Keratinocyte (primary cell): ENCODE data around the gene FRYL. TPM values are rescaled to one million over a fixed set of nuclear protein-coding genes. Genes with fewer than 3 reads are reported as not detected.

Experiments
- DNase-seq: peaks from one replicate; pipeline ENCODE4 v3.0.0-alpha.2; 2011; ENCODE audit warnings: low read depth, missing footprints, low spot score
- FAIRE-seq: peaks from 2 replicates; lab custom pipeline; 2011; peaks lifted over from hg19 to GRCh38; lab: Jason Lieb, UNC
- H2AFZ ChIP-seq: 2 replicates; pipeline ENCODE4 v1.6.0; 2012; ENCODE audit warnings: low read length, control low read depth, inconsistent platforms; ENCODE audit not compliant: control insufficient read depth
- H3K27ac ChIP-seq: 2 replicates; pipeline ENCODE4 v1.5.1; 2011; ENCODE audit warnings: low read length; ENCODE audit not compliant: control insufficient read depth, insufficient read depth
- H3K27me3 ChIP-seq: 3 replicates; pipeline ENCODE4 v1.6.0; 2011; ENCODE audit warnings: low read length; ENCODE audit not compliant: control insufficient read depth, insufficient read depth; ENCODE audit errors: extremely low read depth
- H3K36me3 ChIP-seq, 2 experiments: 2 replicates in 1 of 2; 3 replicates in 1 of 2; pipeline ENCODE4 v1.5.1; 2011; ENCODE audit warnings: low read length in 2 of 2, mild to moderate bottlenecking in 1 of 2; ENCODE audit not compliant: control insufficient read depth in 2 of 2, insufficient read depth in 2 of 2; ENCODE audit errors: extremely low read depth in 1 of 2
- H3K4me1 ChIP-seq: 3 replicates; pipeline ENCODE4 v1.5.1; 2011; ENCODE audit warnings: low read length; ENCODE audit not compliant: control insufficient read depth, insufficient read depth; ENCODE audit errors: extremely low read depth
- H3K4me2 ChIP-seq: 3 replicates; pipeline ENCODE4 v1.6.0; 2011; ENCODE audit warnings: low read depth, low read length; ENCODE audit not compliant: control insufficient read depth, insufficient read depth; ENCODE audit errors: extremely low read depth
- H3K4me3 ChIP-seq, 3 experiments: fragments of 200-600 bp in 1 of 3; sonication (generic) in 1 of 3; 2 replicates in 2 of 3; 3 replicates in 1 of 3; pipeline ENCODE4 v1.5.1; 2011 to 2016; ENCODE audit warnings: low read length in 3 of 3, mild to moderate bottlenecking in 3 of 3, control low read depth in 2 of 3, inconsistent platforms in 1 of 3, low read depth in 1 of 3, mixed read lengths in 1 of 3, mixed run types in 1 of 3, moderate library complexity in 1 of 3; ENCODE audit not compliant: control insufficient read depth in 2 of 3, insufficient read depth in 2 of 3; ENCODE audit errors: extremely low read depth in 1 of 3
- H3K79me2 ChIP-seq: 2 replicates; pipeline ENCODE4 v1.6.0; 2012; ENCODE audit warnings: low read length; ENCODE audit not compliant: control insufficient read depth, insufficient read depth
- H3K9ac ChIP-seq: 3 replicates; pipeline ENCODE4 v1.6.0; 2011; ENCODE audit warnings: low read length; ENCODE audit not compliant: control insufficient read depth, insufficient read depth; ENCODE audit errors: extremely low read depth
- H3K9me1 ChIP-seq: 3 replicates; pipeline ENCODE4 v1.6.0; 2011; ENCODE audit warnings: low read length; ENCODE audit not compliant: control insufficient read depth, insufficient read depth; ENCODE audit errors: extremely low read depth
- H3K9me3 ChIP-seq: 2 replicates; pipeline ENCODE4 v1.5.1; 2012; ENCODE audit warnings: low read depth, low read length; ENCODE audit not compliant: control insufficient read depth
- H4K20me1 ChIP-seq: 3 replicates; pipeline ENCODE4 v1.6.0; 2011; ENCODE audit warnings: low read length; ENCODE audit not compliant: control insufficient read depth, insufficient read depth; ENCODE audit errors: extremely low read depth
- EZH2 ChIP-seq: IDR thresholded peaks from one replicate; pipeline ENCODE4 v1.6.1; 2012; ENCODE audit warnings: inconsistent platforms, mild to moderate bottlenecking, low read length, moderate library complexity
- dilution Hi-C: fragments of 300-500 bp; cut with MboI; formaldehyde crosslinking; loops from one replicate; pipeline ENCODE4 v1.7.0; 2020; ENCODE audit warnings: low sequenced_read_pairs; ENCODE audit not compliant: extremely low pct_ligation_motif_present
- polyA plus RNA-seq, 5 experiments: library from polyadenylated mRNA; depleted of rRNA in 3 of 5; stranded (reverse) in 3 of 5; stranded (forward) in 1 of 5; unstranded in 1 of 5; fragments of >200 nt; gene quantifications; 1 replicate in 1 of 5; 2 replicates in 3 of 5; 3 replicates in 1 of 5; pipeline versions ENCODE4 v1.2.1 to v1.2.3, GENCODE V29; 2011 to 2012; ENCODE audit warnings: missing spikeins in 2 of 5, low read depth in 1 of 5, low replicate concordance in 1 of 5
- TF ChIP-seq, protein P1 (sequence below), 3 experiments: IDR thresholded peaks in 1 of 3; conservative IDR thresholded peaks in 1 of 3; optimal IDR thresholded peaks in 1 of 3; 2 replicates in 2 of 3; 3 replicates in 1 of 3; pipeline versions ENCODE3 to v1.5.1; 2011; ENCODE audit warnings: low read length in 3 of 3, mild to moderate bottlenecking in 3 of 3, moderate library complexity in 2 of 3, control low read depth in 1 of 3, inconsistent platforms in 1 of 3; ENCODE audit not compliant: insufficient read depth in 2 of 3; ENCODE audit errors: extremely low read depth in 1 of 3

FRYL gene
- polyA plus RNA-seq, 1 donor (not counting 4 experiments of a cell fraction or from before 2014, with no cell fraction given): 40.4 TPM

DNA sequence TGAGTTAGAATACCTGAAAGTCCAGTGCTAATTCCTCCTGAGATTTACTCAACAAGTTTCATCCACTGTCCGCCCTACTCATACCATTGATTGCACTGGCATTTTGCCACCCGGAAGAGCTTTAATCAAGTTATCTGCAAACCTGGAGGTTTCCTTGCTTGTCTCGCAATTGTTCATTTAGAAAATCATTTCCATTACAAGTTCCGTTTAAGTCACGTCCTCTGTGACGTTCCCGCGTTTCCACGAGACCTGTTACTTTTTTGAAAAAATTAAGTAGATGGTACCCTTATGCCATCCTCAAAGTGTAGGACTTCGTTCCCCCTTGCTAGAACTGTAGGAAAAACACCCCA, 761 bp upstream of the FRYL start:
- Histone ChIP-seq H3K4me2 (peak overlapping the region; percentile 89), H3K27me3 (no peaks in the 10 kb centered on the region), H3K9me1 (no peaks in the 10 kb centered on the region), H3K4me3 (peak overlapping the region; percentile 55 to 80 (median 77)), H4K20me1 (peaks cover 2% of the 10 kb centered on the region), H3K36me3 (no peaks in the 10 kb centered on the region), H3K4me1 (peaks cover 20% of the 10 kb centered on the region), H3K79me2 (peaks cover 41% of the 10 kb centered on the region), H3K27ac (peak overlapping the region; percentile 83), H2AFZ (peak overlapping the region; percentile 66), H3K9ac (peak overlapping the region; percentile 74), H3K9me3 (no peaks in the 10 kb centered on the region)
- FAIRE-seq: peak; percentile 73
- no peak for TF ChIP-seq EZH2
- TF ChIP-seq, protein P1, sequence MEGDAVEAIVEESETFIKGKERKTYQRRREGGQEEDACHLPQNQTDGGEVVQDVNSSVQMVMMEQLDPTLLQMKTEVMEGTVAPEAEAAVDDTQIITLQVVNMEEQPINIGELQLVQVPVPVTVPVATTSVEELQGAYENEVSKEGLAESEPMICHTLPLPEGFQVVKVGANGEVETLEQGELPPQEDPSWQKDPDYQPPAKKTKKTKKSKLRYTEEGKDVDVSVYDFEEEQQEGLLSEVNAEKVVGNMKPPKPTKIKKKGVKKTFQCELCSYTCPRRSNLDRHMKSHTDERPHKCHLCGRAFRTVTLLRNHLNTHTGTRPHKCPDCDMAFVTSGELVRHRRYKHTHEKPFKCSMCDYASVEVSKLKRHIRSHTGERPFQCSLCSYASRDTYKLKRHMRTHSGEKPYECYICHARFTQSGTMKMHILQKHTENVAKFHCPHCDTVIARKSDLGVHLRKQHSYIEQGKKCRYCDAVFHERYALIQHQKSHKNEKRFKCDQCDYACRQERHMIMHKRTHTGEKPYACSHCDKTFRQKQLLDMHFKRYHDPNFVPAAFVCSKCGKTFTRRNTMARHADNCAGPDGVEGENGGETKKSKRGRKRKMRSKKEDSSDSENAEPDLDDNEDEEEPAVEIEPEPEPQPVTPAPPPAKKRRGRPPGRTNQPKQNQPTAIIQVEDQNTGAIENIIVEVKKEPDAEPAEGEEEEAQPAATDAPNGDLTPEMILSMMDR (optimal IDR thresholded peaks at IDR 0.05 in 1 of 3, IDR thresholded peaks at IDR 0.05 in 1 of 3, conservative IDR thresholded peaks at IDR 0.05 in 1 of 3; ENCODE audit: extremely low read depth in 1 of 3, insufficient read depth in 2 of 3, low read length in 3 of 3): no peak
- DNase-seq: no peak
- dilution Hi-C loops: no loop called here

DNA sequence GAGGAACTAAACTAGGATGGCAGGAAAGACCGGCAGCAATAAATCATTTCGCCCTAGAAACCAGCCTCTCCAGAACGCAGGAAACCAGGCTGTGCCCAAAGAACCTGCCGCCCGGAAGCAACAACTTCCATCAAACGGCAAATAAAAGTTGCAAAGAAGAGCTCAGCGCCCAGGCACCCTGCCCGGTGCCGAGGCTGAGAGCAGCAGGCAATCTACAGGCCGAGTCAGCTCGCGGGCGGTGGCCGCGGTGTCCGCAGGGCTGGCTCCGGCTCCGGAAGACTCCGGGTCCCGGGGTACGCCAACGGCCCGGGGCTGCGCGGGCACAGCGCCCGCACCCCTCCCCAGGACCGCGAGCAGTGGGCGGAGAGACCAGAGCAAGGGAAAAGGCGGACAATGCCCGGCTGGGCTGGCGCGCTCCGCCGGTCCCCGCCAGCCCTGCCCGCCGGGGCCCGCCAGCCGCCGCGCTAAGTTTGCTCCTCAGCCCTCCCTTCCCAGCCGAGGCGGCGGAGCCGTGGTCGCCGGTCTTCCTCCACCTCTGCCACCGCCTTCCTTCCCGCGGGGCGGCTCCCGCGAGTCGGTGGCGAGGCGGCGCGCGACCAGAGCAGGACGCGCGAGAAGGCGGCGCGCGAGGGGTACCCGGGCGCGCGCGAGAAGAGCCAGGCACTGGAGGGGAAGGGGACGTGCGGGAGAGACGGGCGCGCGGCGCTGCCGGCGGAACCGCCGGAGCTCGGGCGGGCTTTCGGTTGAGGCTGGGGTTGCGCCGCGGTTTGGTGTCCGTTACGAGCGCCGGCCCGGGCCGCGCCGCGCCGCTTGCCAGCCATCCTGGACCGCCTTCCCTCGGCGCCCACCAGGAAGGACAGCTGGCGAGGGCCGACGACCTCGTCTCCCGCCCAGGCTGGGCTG, 733 bp downstream of the FRYL start:
- FAIRE-seq: no peak
- Histone ChIP-seq H3K9me3 (no peaks in the 10 kb centered on the region), H3K4me2 (peak overlapping the region; percentile 69), H3K27me3 (no peaks in the 10 kb centered on the region), H3K4me1 (peaks cover 20% of the 10 kb centered on the region), H3K79me2 (peaks cover 56% of the 10 kb centered on the region), H3K27ac (peak overlapping the region; percentile 90), H4K20me1 (peaks cover 2% of the 10 kb centered on the region), H2AFZ (peak overlapping the region; percentile 67), H3K9me1 (no peaks in the 10 kb centered on the region), H3K9ac (peak overlapping the region; percentile 95), H3K36me3 (no peaks in the 10 kb centered on the region), H3K4me3 (peak overlapping the region; percentile 77 to 96 (median 92))
- dilution Hi-C loops: no loop called here
- no peak for DNase-seq
- TF ChIP-seq EZH2: no peak
- TF ChIP-seq, protein P1 (optimal IDR thresholded peaks at IDR 0.05 in 1 of 3, IDR thresholded peaks at IDR 0.05 in 1 of 3, conservative IDR thresholded peaks at IDR 0.05 in 1 of 3; ENCODE audit: extremely low read depth in 1 of 3, insufficient read depth in 2 of 3, low read length in 3 of 3): peak in 1 of 3 experiments; percentile 39
